ENCODE results near the gene QARS1.

QARS1 gene

GRCh38 chr3:49119439-49119838 is 14.9 kb upstream of the QARS1 start:
- peak overlapping the region; percentile 87 for H3K9ac ChIP-seq (ENCODE audit: low read length)
- peak overlapping the region; percentile 85 for H3K4me3 ChIP-seq (ENCODE audit: low read depth, low read length, poor library complexity, severe bottlenecking)
- no peaks in the 10 kb centered on the region for H3K27me3 ChIP-seq (ENCODE audit: insufficient read depth, low read length)
- H3K27ac ChIP-seq (ENCODE audit: low read depth, low read length, poor library complexity, severe bottlenecking) = no peak overlapping the region
- H3K9me2 ChIP-seq (ENCODE audit: low read depth, low read length) = no peaks in the 10 kb centered on the region
- H3K36me3 ChIP-seq (ENCODE audit: insufficient read depth, low read length) = peaks cover 49% of the 10 kb centered on the region
- H3K4me2 ChIP-seq (ENCODE audit: low read length) = peak overlapping the region; percentile 99
- no peaks in the 10 kb centered on the region for H3F3A ChIP-seq (ENCODE audit: insufficient read depth, low read length)
- TF ChIP-seq CTCF (IDR thresholded peaks at IDR 0.05; ENCODE audit: low read length) = no peak
- TF ChIP-seq EZH2 (IDR thresholded peaks at IDR 0.05; ENCODE audit: borderline replicate concordance, low read length) = no peak
- H3K9me3 ChIP-seq (ENCODE audit: low read length) = no peaks in the 10 kb centered on the region
- H3K79me2 ChIP-seq (ENCODE audit: insufficient read depth, low read length) = no peaks in the 10 kb centered on the region
- H2AFZ ChIP-seq (ENCODE audit: low read length) = no peak overlapping the region
- H3K4me1 ChIP-seq (ENCODE audit: insufficient read depth, low read length, severe bottlenecking) = peaks cover 20% of the 10 kb centered on the region
- no peaks in the 10 kb centered on the region for H4K20me1 ChIP-seq (ENCODE audit: insufficient read depth, low read length)

GRCh38 chr3:49119036-49119435 is 14.5 kb upstream of the QARS1 start:
- peaks cover 53% of the 10 kb centered on the region for H3K36me3 ChIP-seq (ENCODE audit: insufficient read depth, low read length)
- no peak overlapping the region; the same call in 1 of the 2 replicates for H3K9ac ChIP-seq (ENCODE audit: low read length)
- H3K27me3 ChIP-seq (ENCODE audit: insufficient read depth, low read length) = no peaks in the 10 kb centered on the region
- H3K4me2 ChIP-seq (ENCODE audit: low read length) = peak overlapping the region; percentile 99; the same call in 1 of the 2 replicates
- no peaks in the 10 kb centered on the region for H3F3A ChIP-seq (ENCODE audit: insufficient read depth, low read length)
- no peak for TF ChIP-seq EZH2 (IDR thresholded peaks at IDR 0.05; ENCODE audit: borderline replicate concordance, low read length)
- no peak for TF ChIP-seq CTCF (IDR thresholded peaks at IDR 0.05; ENCODE audit: low read length)
- no peaks in the 10 kb centered on the region for H4K20me1 ChIP-seq (ENCODE audit: insufficient read depth, low read length)
- H3K79me2 ChIP-seq (ENCODE audit: insufficient read depth, low read length) = no peaks in the 10 kb centered on the region
- H2AFZ ChIP-seq (ENCODE audit: low read length) = no peak overlapping the region
- peak overlapping the region; percentile 85 for H3K4me3 ChIP-seq (ENCODE audit: low read depth, low read length, poor library complexity, severe bottlenecking)
- no peaks in the 10 kb centered on the region for H3K9me3 ChIP-seq (ENCODE audit: low read length)
- no peaks in the 10 kb centered on the region for H3K9me2 ChIP-seq (ENCODE audit: low read depth, low read length)
- H3K27ac ChIP-seq (ENCODE audit: low read depth, low read length, poor library complexity, severe bottlenecking) = no peak overlapping the region
- H3K4me1 ChIP-seq (ENCODE audit: insufficient read depth, low read length, severe bottlenecking) = peaks cover 20% of the 10 kb centered on the region

GRCh38 chr3:49112262-49112661 is 7.7 kb upstream of the QARS1 start:
- no peaks in the 10 kb centered on the region for H4K20me1 ChIP-seq (ENCODE audit: insufficient read depth, low read length)
- no peak overlapping the region for H3K4me2 ChIP-seq (ENCODE audit: low read length)
- H3K36me3 ChIP-seq (ENCODE audit: insufficient read depth, low read length) = peaks cover 86% of the 10 kb centered on the region
- no peaks in the 10 kb centered on the region for H3K79me2 ChIP-seq (ENCODE audit: insufficient read depth, low read length)
- TF ChIP-seq CTCF (IDR thresholded peaks at IDR 0.05; ENCODE audit: low read length) (no peak), EZH2 (IDR thresholded peaks at IDR 0.05; ENCODE audit: borderline replicate concordance, low read length) (no peak)
- H3K4me3 ChIP-seq (ENCODE audit: low read depth, low read length, poor library complexity, severe bottlenecking) = no peak overlapping the region
- H3K4me1 ChIP-seq (ENCODE audit: insufficient read depth, low read length, severe bottlenecking) = no peaks in the 10 kb centered on the region
- no peak overlapping the region for H3K9ac ChIP-seq (ENCODE audit: low read length)
- no peaks in the 10 kb centered on the region for H3F3A ChIP-seq (ENCODE audit: insufficient read depth, low read length)
- no peaks in the 10 kb centered on the region for H3K27me3 ChIP-seq (ENCODE audit: insufficient read depth, low read length)
- no peak overlapping the region for H2AFZ ChIP-seq (ENCODE audit: low read length)
- no peaks in the 10 kb centered on the region for H3K9me2 ChIP-seq (ENCODE audit: low read depth, low read length)
- no peak overlapping the region for H3K27ac ChIP-seq (ENCODE audit: low read depth, low read length, poor library complexity, severe bottlenecking)
- H3K9me3 ChIP-seq (ENCODE audit: low read length) = no peaks in the 10 kb centered on the region
